HuH-7.5 (cell line): ENCODE measurements around the gene SMIM17.
"Not testable (repeated sequence)": the region's sequence is repeated elsewhere in the genome, so short reads cannot be mapped to it uniquely, and the experiment has no call there.

Experiments used
- DNase-seq: peaks from one replicate; pipeline ENCODE4 v3.0.0; 2011; ENCODE audit warnings: low spot score

The SMIM17 gene

GRCh38 chr19:56660381-56661107 lies 17.6 kb downstream of the SMIM17 start:
- peak; percentile 44 for DNase-seq

GRCh38 chr19:56661248-56661647 lies 18.3 kb downstream of the SMIM17 start:
- no peak for DNase-seq

GRCh38 chr19:56663931-56664500 lies 21.1 kb downstream of the SMIM17 start:
- no peak for DNase-seq

- no peak for DNase-seq
Observed at GRCh38 chr19:56664511-56664910, 21.6 kb downstream of the SMIM17 start.

GRCh38 chr19:56667311-56667870 lies 24.4 kb downstream of the SMIM17 start:
- DNase-seq, result no peak

- DNase-seq, result no peak
Observed at GRCh38 chr19:56668676-56669075, 25.7 kb downstream of the SMIM17 start.

- no peak for DNase-seq
Observed at GRCh38 chr19:56670401-56670960, 27.5 kb downstream of the SMIM17 start.

GRCh38 chr19:56670961-56671612 lies 28.1 kb downstream of the SMIM17 start:
- DNase-seq, result no peak

- no peak for DNase-seq
Observed at GRCh38 chr19:56671613-56671994, 28.6 kb downstream of the SMIM17 start, which contains the start of gene ZNF835. Gene ZNF835 (minus strand): TSS chr19:56671757. CDS start chr19:56665198, 6,559 bp downstream.

GRCh38 chr19:56672610-56673009 lies 29.7 kb downstream of the SMIM17 start:
- DNase-seq, result not testable (repeated sequence)

GRCh38 chr19:56678205-56678604 lies 35.2 kb downstream of the SMIM17 start:
- DNase-seq, result no peak

- DNase-seq, result no peak
Observed at GRCh38 chr19:56681702-56682101, 38.7 kb downstream of the SMIM17 start.

GRCh38 chr19:56683116-56683515 lies 40.2 kb downstream of the SMIM17 start:
- DNase-seq, result no peak

- DNase-seq, result no peak
Observed at GRCh38 chr19:56687031-56687430, 44.1 kb downstream of the SMIM17 start.

GRCh38 chr19:56689198-56689597 lies 46.2 kb downstream of the SMIM17 start:
- no peak for DNase-seq

- no peak for DNase-seq
Observed at GRCh38 chr19:56690670-56691069, 47.7 kb downstream of the SMIM17 start.

- DNase-seq, result no peak
Observed at GRCh38 chr19:56692206-56692895, 49.4 kb downstream of the SMIM17 start.

- no peak for DNase-seq
Observed at GRCh38 chr19:56699552-56699951, 56.6 kb downstream of the SMIM17 start.

- no peak for DNase-seq
Observed at GRCh38 chr19:56701895-56702294, 58.9 kb downstream of the SMIM17 start.

- DNase-seq, result no peak
Observed at GRCh38 chr19:56705939-56706338, 63.0 kb downstream of the SMIM17 start.
